Measurements from ENCODE around the gene SLC13A3.

Gene SLC13A3

GRCh38 chr20:46649965-46650542 is 1.2 kb downstream of the SLC13A3 start:
- DNase-seq: no peak

DNA sequence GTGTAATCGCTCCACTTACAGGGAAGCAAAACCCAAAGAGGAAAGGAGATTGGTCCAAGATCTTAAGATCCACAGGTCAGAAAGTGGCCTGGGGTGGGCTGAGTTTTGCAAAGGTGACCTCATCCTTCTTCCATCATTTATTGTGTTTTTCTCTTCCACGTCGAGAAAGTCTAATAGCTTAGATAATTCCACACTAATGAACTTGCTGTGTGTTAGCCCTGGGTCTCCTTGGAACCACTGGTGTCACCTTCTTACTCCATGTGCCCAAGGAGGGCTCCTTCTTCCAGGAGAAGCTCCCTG is 1.7 kb downstream of the SLC13A3 start:
- no peak for DNase-seq

- no peak for DNase-seq
Measured at GRCh38 chr20:46648903-46649649, 2.2 kb downstream of the SLC13A3 start.

DNA sequence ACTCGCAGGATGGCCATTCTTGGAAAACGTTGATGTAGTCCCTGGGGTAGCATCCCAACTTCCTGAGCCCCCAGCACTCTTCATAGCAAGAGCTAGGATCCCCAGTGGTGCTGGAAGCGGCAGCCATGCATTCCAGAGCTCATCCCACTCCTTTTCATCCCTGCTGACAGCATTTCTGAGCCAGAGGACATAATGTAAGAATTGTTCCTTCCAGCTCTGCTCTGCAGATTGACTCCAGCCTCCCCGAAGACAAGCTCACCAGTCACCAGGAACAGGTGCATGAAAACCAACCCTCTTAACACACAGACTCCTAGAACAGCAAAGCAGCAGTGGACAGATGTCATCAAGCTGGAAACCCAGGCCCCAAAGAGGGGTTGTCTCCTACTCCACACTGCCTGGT is 3.8 kb downstream of the SLC13A3 start:
- no peak for DNase-seq

DNA sequence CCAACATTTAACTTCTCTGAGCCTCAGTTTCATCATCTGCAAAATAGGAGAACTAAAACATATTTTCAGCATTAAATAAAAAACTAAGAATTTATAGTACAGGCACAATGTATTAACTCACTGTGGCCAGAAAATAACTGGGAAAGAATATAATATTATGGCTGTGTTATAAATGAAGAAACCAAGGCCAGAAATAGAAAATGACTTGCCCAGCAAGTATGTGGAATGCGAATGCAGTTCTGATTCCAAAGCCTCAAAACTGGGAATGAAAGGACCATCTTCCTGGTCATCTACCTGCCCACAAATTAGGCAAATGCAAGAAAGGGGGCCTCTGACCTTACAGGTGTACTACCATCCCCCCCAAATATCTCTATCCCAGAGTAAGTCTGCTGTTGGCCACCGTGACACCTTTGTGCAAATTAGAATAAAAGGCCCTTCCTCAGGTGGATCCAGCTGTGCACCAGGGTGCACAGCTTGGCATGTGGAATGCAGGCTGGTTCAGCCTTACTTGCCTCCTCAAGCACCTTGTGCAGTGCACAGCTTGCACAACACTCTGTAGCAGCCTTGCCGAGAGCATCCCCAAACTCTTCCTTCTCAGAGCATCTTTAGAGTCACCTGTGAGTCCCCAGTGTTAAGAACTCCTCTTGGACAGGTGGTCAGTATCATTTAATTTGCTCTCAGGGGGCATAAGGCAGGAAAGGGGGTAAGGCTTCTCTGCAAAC is 4.4 kb downstream of the SLC13A3 start:
- DNase-seq: no peak

DNA sequence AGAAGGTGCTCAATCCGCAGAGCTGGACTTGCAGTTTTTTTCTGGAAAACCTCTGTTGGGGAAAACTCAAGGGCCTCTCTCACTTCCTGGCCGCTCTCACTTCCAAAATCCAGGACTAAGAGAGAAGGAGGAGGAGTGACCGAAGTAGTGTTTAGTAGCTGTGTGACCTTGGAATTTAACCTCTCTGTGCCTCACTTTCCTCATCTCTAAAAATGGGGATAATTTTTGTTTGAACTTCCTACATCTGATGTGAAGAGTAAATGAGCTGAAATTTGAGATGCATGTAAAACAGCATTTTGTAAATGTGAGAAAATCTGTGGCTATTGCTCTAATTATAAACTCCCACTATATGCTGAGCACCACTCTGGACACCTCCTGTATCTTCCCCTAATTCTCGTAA is 5.1 kb downstream of the SLC13A3 start:
- no peak for DNase-seq

GRCh38 chr20:46644733-46645132 is 6.5 kb downstream of the SLC13A3 start:
- no peak for DNase-seq

DNA sequence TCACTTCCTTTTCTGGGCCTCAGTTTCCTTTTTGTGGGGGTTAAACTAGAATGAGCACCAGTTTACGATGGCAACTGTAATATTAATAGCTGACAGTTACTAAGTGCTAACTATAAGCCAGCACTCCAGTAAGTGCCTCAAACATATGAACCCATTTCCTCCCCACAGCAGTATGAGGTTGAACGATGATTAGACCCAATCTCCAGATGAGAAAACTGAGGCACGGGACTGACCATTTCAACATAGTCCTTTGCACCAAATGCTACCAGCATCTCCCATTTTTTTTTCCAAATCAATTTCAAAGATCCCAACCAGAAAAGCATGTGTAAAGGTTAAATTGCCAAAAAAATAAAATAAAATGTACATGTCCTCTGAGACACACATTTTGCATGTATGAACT is 7.1 kb downstream of the SLC13A3 start:
- no peak for DNase-seq

DNA sequence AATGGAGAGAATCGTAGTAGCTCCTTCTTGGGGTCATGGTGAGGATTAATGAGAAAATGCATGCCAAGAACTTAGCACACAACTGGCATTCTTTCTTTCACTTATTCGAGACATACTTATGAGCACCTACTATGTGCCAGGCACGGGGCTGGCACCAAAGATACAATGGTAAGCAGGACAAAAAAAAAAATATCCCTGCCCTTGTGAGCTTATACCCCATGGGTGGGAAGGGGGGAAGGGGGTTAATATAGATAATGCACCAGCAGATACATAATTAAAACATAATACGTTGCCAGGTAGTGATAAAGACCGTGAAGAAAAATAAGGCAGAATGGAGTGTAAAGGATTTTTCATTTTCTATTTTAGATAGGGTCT is 8.3 kb downstream of the SLC13A3 start:
- DNase-seq: no peak

- DNase-seq: no peak
Measured at GRCh38 chr20:46642265-46642968, 8.8 kb downstream of the SLC13A3 start.

DNA sequence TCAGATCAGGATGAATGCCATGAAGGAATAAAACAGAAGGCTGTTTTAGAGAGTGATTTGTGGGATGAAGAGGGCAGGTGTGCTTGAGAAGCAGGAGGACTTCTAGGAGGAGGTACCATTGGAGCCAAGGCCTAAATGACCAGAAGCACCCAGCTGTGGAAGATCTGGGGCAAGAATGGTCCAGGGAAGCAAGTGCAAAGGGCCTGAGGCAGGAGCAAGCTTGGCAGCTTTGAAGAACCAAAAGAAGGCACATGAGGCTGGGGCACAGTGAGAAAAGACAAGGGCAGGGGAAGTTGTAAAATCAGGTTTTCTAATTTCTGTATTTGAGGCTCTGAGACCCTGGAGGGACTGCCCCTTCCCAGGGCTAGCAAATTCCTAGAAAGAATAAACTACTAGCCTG is 9.8 kb downstream of the SLC13A3 start:
- DNase-seq: no peak

DNA sequence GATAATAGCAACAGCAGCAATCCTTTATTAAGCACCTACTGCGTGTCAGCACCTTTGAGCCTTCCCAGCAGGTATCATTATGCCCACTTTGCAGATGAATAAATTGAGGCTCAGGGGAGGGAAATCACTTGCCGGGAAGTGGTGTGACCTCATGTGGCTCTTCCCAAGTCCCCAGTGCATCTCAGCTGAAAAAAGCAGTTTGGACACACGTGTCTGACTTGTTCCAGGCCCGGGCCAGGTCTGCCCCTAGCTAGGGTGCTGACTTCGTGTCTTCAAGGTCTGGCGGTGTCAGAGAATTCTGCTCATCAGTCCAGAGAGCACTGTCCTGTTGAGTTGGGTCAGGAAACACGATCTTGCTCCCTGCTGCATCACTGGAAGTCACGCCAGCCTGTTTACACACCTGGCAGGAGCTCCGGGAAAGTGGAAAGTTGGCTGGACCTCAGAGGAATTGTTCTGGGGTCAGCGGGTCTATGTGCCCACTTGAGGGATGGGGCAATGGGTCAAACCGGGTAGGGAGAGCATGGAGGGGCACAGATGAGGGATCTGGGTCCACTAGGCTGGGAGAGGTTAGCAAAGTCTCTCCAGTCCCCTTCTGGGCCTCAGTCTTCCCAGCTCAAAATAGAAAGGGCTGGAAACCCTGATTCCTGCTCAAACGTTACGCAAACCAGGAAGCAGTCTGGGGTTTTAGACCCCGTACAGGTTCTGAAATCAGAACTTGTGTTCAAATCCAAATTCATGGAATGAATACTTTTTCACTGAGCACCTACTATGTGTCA is 10.5 kb downstream of the SLC13A3 start:
- no peak for DNase-seq

GRCh38 chr20:46640044-46640443 is 11.2 kb downstream of the SLC13A3 start:
- no peak for DNase-seq

GRCh38 chr20:46639587-46639986 is 11.7 kb downstream of the SLC13A3 start:
- DNase-seq: no peak

DNA sequence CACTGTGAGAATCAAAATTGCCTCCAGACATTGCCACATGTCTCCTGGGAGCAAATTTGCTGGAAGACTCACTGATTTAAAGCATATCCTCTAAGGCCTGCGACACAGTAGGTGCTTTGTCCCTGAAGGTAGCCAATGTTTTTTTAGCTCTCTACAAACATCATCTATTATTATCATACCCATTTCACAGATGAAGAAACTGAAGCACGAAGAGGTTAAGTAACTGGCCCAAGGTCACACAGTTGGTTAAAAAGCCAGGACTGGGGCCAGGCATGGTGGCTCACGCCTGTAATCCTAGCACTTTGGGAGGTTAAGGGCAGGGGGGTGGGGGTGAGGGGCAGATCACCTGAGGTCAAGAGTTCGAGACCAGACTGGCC is 12.4 kb downstream of the SLC13A3 start:
- no peak for DNase-seq

DNA sequence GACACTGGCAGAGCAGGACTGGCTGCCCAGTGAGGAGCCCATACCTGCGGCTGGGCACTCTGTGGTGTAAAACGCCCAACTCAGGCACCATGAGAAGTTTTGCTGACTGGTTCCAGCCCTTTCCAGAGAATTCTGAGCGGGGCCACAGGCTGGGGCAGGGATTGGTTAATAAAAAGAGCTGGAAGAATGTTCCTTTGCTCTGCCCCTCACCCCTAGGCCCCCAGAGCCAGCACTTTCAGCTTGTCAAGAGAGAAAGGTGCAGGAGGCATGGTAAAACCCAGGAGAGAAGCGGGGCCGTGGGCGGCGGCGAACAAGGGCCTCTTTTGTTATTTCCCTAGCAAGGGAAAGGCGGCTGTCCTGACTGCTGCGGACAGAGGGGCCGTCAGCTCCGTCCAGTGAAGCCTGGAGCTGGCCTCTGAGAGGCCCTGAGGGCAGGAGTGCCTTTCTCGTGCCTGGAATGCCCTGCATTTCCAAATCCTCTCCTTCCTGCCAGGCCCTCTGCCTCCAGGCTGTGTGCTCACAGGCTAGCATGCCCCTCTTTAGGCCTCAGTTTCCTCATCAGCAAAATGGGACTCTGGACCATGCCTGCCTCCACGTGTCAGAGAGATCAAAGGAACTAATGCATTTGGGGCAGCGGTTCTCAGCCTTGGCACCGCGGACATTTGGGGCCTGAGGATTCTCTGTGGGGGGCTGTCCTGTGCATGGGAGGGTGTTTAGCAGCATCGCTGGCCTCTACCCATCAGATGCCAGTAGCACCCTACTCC is 12.9 kb downstream of the SLC13A3 start:
- no peak for DNase-seq

DNA sequence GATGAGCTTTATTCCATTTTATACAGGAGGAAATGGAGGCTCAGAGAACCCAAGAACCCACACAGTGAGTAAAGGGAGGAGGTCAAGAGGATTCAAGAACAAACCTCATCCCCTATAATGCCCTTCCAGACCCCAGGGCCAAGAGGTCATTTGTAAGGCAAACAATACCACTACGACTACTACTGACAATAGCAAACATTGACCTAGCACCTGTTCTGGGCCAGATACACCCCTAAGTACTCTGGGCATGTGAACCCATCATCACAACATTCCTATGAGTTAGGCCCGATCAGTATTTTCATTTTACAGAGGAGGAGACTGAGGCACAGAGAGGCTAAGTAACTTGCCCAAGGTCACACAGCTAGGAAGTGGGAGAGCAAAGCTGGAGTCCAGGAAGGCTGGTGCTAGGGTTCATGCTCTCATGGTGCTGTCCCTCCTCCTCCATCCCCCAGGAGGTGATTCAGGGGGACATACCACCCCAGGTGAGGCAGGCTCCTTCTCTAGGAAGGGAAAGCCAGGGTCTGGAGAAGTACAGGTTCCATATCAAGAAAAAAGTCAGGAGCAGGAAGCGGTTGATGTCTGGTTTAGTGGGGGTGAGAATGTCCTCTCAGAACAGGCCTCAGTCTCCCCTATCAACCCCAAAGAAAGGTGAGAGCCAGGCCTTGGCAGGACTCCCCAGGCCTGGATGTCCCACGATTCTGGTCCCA is 13.7 kb downstream of the SLC13A3 start:
- no peak for DNase-seq

DNA sequence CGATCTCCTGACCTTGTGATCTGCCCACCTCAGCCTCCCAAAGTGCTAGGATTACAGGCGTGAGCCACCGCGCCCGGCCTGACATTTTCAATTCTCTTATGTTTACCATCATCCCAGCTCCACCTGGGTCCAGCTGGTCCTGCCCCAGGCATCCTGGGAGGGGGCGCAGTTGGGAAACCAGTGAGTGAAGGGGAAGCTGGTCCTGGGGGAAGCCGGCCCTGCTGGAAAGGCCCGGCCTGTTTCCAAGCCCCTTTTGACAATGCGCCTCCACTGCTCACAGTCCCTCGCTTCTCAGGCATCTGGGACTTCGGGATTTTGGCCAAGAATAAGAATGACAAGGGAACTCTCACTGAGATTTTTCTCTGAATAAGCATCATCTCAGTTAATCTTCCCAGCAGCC is 14.2 kb downstream of the SLC13A3 start:
- DNase-seq: no peak

DNA sequence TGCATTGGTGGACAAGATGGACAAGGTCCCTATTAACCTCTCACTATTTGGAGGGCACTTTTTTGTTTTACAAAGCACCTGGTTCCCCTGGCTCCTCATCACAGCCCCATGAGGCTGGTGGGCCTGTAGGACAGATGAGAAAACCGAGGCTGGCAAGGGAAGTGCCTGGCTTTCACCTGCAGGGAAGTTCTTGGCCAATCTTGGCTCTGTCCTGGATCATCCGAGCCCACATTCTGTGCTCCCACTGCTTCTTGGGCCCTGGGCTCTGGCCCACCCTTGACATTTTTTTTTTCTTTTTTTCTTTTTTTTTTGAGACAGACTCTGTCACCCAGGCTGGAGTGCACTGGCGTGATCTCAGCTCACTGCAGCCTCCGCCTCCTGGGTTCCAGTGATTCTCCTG is 14.7 kb downstream of the SLC13A3 start:
- no peak for DNase-seq

DNA sequence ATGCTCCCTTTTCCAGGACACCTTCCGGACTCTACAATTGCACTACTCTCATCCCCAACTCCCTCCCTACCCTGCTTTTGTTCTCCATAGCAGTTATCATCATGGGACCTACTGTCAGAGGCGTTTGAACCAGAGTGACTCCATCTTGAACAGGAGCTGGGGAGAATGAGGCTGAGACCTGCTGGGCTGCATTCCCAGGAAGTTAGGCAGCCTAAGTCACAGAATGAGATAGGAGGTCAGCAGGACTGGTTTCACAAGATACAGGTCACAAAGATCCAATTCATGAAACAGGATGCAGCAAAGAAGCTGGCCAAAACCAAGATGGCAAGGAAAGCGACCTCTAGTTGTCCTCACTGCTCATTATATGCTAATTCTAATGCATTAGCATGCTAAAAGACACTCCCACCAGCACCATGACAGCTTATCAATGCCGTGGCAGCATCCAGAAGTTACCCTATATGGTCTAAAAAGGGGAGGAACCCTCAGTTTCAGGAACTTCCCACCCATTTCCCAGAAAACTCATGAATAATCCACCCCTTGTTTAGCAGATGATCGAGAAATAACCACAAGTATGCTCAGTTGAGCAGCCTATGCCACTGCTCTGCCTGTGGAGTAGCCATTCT is 15.6 kb downstream of the SLC13A3 start:
- DNase-seq: no peak

DNA sequence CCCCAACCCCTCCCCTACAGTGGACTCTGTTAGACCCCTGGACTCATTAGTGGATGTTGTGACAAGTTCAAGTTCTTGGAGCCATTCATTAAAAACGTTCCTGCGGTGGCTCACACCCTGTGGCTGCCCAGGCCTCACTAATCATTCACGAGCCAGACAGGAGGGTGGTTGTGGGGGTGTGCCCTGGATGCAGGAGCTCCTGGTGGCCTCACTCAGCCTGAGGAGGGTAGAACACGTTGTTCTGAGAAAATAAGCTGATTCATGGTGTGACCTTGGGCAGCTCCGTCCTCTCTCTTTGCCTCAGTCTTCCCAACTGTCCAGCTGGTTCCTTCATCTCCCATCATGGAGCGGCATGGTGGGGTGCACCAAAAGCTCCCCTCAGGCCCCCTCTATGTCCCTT is 16.7 kb downstream of the SLC13A3 start:
- no peak for DNase-seq
